SU-DHL-6 (cell line): ENCODE results near the gene OSBPL9.

ENCODE experiments used
- H2AFZ ChIP-seq: fragments of 200-600 bp; sonication (generic); 2 replicates; pipeline ENCODE4 v1.6.1; 2014; ENCODE audit warnings: low read depth, mild to moderate bottlenecking, moderate library complexity, mixed read lengths, antibody characterized with exemption, low read length; ENCODE audit not compliant: severe bottlenecking
- H3F3A ChIP-seq: fragments of 200-600 bp; shearing (Covaris generic); 2 replicates; pipeline ENCODE4 v1.6.0; 2016; ENCODE audit warnings: antibody characterized with exemption, mild to moderate bottlenecking; ENCODE audit not compliant: insufficient read depth
- H3K27ac ChIP-seq: fragments of 200-600 bp; sonication (generic); 2 replicates; pipeline ENCODE4 v1.5.1; 2016; ENCODE audit warnings: low read depth, mild to moderate bottlenecking, low read length, moderate library complexity, mixed read lengths
- H3K27me3 ChIP-seq: fragments of 200-600 bp; sonication (generic), shearing (Covaris generic); 2 replicates; pipeline ENCODE4 v1.6.0; 2014; ENCODE audit warnings: mild to moderate bottlenecking, low read length
- H3K36me3 ChIP-seq: fragments of 200-600 bp; sonication (generic); 2 replicates; pipeline ENCODE4 v1.6.1; 2014; ENCODE audit warnings: mild to moderate bottlenecking, low read length, mixed read lengths
- H3K4me2 ChIP-seq: fragments of 300-600, 200-600 bp; shearing (Covaris generic), sonication (generic); 2 replicates; pipeline ENCODE4 v1.6.0; 2014; ENCODE audit warnings: low read length, low read depth, mild to moderate bottlenecking; ENCODE audit not compliant: poor library complexity, severe bottlenecking
- H3K4me3 ChIP-seq: fragments of 200-600 bp; sonication (generic); 2 replicates; pipeline ENCODE4 v1.5.1; 2014; ENCODE audit warnings: antibody characterized with exemption, low read length, mild to moderate bottlenecking, mixed read lengths; ENCODE audit not compliant: insufficient read depth, poor library complexity, severe bottlenecking
- H3K79me2 ChIP-seq: fragments of 200-600 bp; sonication (generic); 2 replicates; pipeline ENCODE4 v1.6.1; 2014; ENCODE audit warnings: mild to moderate bottlenecking, low read length, moderate library complexity; ENCODE audit not compliant: insufficient read depth
- H3K9ac ChIP-seq: fragments of 200-600 bp; sonication (generic); 2 replicates; pipeline ENCODE4 v1.7.0; 2014; ENCODE audit warnings: mild to moderate bottlenecking, low read length
- H3K9me2 ChIP-seq: fragments of 200-600 bp; sonication (generic); replicated peaks from 2 replicates; pipeline ENCODE4 v1.6.1; 2014; ENCODE audit warnings: low read length; ENCODE audit not compliant: insufficient read depth
- H3K9me3 ChIP-seq: fragments of 200-600 bp; sonication (generic); 2 replicates; pipeline ENCODE4 v1.6.1; 2014; ENCODE audit warnings: low read length, mixed read lengths; ENCODE audit not compliant: insufficient read depth
- H4K20me1 ChIP-seq: fragments of 200-600 bp; sonication (generic); 2 replicates; pipeline ENCODE4 v1.6.1; 2014; ENCODE audit warnings: low read depth, mild to moderate bottlenecking, antibody characterized with exemption, low read length, moderate library complexity, mixed read lengths
- EZH2phosphoT487 ChIP-seq: fragments of 200-600 bp; sonication (generic), shearing (Covaris generic); conservative IDR thresholded peaks from 2 replicates; pipeline ENCODE4 v1.6.1; 2018; ENCODE audit warnings: mild to moderate bottlenecking, antibody characterized with exemption, low read length, moderate library complexity, mixed read lengths
- TF ChIP-seq, protein P1 (sequence below): fragments of 200-600 bp; sonication (generic); IDR thresholded peaks from one replicate; pipeline ENCODE4 v1.5.1; 2017; ENCODE audit warnings: antibody characterized with exemption, mild to moderate bottlenecking, low read length, moderate library complexity; ENCODE audit not compliant: insufficient read depth, poor library complexity, severe bottlenecking

The OSBPL9 gene

DNA sequence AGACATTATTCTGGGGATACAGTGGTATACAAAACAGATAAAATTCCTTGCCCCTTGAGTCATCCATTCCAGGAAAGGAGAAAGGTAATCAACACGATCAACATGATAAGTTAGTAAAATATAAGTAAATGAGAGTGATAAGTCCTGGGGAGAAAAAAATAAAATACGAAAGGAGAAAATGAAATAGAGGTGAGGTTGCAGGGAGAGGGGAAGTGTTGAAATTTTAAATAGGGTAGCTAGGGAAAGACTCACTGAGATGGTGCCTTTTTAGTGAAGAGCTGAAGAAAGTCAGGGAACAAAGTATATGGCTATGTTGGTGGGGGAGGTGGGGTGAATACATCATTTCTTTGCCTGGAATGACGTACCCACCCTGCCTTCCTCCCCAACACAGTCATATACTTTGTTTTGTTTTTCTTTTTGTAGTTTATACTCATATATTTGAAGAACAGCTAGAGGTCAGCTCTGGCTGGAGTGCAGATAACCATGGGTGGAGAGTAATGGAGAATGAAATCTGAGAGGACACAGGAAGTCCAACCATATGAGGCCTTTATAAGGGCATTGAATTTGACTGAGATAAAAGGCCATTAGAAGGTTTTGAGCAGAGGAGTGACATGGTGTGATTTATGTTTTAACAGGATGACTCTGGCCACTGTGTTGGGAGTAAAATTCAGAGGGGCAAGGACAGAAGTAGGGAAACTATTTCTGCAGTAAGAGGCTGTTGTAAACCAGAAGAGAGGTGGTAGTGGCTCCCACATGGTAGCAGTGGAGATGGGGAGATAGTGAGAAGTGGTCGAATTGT lies 54.8 kb downstream of the OSBPL9 start:
- Histone ChIP-seq H3K9me3 (no peaks in the 10 kb centered on the region), H3K79me2 (no peaks in the 10 kb centered on the region), H4K20me1 (no peaks in the 10 kb centered on the region), H2AFZ (no peak overlapping the region), H3K27me3 (no peaks in the 10 kb centered on the region), H3K36me3 (no peaks in the 10 kb centered on the region), H3K9me2 (no peaks in the 10 kb centered on the region), H3K27ac (no peak overlapping the region), H3K4me2 (no peak overlapping the region), H3K4me3 (no peak overlapping the region), H3K9ac (no peak overlapping the region), H3F3A (no peaks in the 10 kb centered on the region)
- no peak for TF ChIP-seq EZH2phosphoT487
- TF ChIP-seq, protein P1, sequence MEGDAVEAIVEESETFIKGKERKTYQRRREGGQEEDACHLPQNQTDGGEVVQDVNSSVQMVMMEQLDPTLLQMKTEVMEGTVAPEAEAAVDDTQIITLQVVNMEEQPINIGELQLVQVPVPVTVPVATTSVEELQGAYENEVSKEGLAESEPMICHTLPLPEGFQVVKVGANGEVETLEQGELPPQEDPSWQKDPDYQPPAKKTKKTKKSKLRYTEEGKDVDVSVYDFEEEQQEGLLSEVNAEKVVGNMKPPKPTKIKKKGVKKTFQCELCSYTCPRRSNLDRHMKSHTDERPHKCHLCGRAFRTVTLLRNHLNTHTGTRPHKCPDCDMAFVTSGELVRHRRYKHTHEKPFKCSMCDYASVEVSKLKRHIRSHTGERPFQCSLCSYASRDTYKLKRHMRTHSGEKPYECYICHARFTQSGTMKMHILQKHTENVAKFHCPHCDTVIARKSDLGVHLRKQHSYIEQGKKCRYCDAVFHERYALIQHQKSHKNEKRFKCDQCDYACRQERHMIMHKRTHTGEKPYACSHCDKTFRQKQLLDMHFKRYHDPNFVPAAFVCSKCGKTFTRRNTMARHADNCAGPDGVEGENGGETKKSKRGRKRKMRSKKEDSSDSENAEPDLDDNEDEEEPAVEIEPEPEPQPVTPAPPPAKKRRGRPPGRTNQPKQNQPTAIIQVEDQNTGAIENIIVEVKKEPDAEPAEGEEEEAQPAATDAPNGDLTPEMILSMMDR = no peak

DNA sequence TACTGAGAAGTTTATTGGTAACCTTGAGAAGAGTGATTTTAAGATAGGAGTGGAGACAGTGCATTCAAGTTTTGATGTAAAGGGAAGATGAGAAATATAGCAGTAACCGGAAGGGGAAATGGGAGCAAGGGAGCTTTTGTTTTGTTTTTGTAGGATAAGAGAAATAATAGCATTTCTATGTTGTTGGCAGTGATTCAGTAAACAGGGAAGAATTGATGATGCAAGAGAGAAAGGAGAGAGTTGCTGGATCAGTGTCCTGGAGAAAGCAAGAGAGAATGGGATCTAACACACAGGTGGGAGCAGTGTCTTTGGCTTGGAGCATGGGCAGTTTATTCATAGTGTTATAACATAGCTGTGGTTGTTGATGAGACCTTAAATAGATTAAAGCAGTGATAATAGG lies 56.4 kb downstream of the OSBPL9 start:
- Histone ChIP-seq H2AFZ (no peak overlapping the region), H3K27ac (no peak overlapping the region), H3K4me2 (no peak overlapping the region), H3K9me2 (no peaks in the 10 kb centered on the region), H3K9ac (no peak overlapping the region), H4K20me1 (no peaks in the 10 kb centered on the region), H3F3A (no peaks in the 10 kb centered on the region), H3K4me3 (no peak overlapping the region), H3K27me3 (no peaks in the 10 kb centered on the region), H3K36me3 (no peaks in the 10 kb centered on the region), H3K79me2 (no peaks in the 10 kb centered on the region), H3K9me3 (no peaks in the 10 kb centered on the region)
- TF ChIP-seq EZH2phosphoT487 = no peak
- TF ChIP-seq, protein P1 = no peak

DNA sequence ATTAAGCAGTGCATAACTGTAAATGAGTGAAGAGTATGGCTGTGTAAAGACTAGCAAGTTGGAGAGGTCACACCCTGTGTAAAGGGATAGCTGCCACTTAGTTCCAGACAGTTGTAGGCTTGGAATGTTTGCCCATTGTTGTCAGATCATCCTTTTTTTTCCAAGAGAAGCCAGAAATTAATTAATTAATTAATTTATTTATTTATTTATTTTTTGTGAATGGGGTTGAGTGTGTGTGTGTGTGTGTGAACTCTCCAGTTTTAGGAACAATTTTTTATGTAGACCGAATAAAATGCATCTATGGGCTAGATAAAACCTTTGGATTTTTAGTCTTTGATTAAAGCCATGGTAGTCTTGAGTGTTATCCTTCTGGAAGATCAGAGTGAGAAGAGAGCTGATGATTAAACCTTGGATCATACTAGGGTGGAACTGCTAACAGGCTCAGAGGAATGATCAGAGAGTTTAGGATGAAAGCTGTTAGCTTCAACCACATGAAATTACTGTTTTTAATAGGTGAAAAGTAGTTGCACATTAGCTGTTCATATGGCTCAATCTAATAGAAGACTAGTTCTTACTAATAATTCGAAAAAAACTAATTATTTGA lies 58.4 kb downstream of the OSBPL9 start:
- no peak overlapping the region for H2AFZ ChIP-seq

DNA sequence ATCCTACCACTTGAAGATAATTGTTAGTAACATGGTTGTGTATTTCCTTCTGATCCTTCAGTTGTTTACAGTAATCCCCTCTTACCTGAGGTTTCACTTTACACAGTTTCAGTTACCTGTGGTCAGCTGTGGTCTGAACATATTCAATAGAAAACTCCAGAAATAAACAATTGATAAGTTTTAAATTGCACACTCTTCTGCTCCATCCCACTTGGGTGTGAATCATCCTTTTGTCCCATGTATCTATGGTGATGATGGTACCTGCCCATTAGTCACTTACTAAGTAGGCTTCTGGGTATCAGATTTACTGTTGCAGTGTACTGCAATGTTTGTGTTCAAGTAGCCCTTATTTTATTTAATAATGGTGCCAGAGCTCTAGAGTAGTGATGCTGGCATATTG lies 62.5 kb downstream of the OSBPL9 start:
- Histone ChIP-seq H3K27ac (no peak overlapping the region), H3F3A (no peaks in the 10 kb centered on the region), H3K9me2 (no peaks in the 10 kb centered on the region), H3K4me2 (no peak overlapping the region), H3K79me2 (no peaks in the 10 kb centered on the region), H3K4me3 (no peak overlapping the region), H4K20me1 (no peaks in the 10 kb centered on the region), H3K9me3 (no peaks in the 10 kb centered on the region), H3K36me3 (no peaks in the 10 kb centered on the region), H3K9ac (no peak overlapping the region), H2AFZ (no peak overlapping the region), H3K27me3 (no peaks in the 10 kb centered on the region)
- TF ChIP-seq, protein P1 = no peak
- TF ChIP-seq EZH2phosphoT487 = no peak

More for the DNA sequence above, 58.4 kb downstream of the OSBPL9 start:
- no peaks in the 10 kb centered on the region for H3K36me3 ChIP-seq
- H3K4me3 ChIP-seq = no peak overlapping the region
- TF ChIP-seq EZH2phosphoT487 = no peak
- H4K20me1 ChIP-seq = no peaks in the 10 kb centered on the region
- H3K9me2 ChIP-seq = no peaks in the 10 kb centered on the region
- no peak overlapping the region for H3K4me2 ChIP-seq
- H3K9ac ChIP-seq = no peak overlapping the region
- no peaks in the 10 kb centered on the region for H3K27me3 ChIP-seq
- no peaks in the 10 kb centered on the region for H3F3A ChIP-seq
- no peak overlapping the region for H3K27ac ChIP-seq
- H3K79me2 ChIP-seq = no peaks in the 10 kb centered on the region
- H3K9me3 ChIP-seq = no peaks in the 10 kb centered on the region
